Neuronal stem cell (in vitro differentiated cells): ENCODE measurements around the gene GRP.

Experiments used
- DNase-seq: peaks from one replicate; pipeline ENCODE4 v3.0.0-alpha.2; 2013; ENCODE audit warnings: low spot score
- H2AFZ ChIP-seq: one replicate; pipeline ENCODE4 v1.6.1; 2013; ENCODE audit warnings: mild to moderate bottlenecking, low read length, inconsistent platforms
- H2AK5ac ChIP-seq: 2 replicates; pipeline ENCODE4 v1.6.1; 2013; ENCODE audit warnings: low read depth, mild to moderate bottlenecking, inconsistent platforms, low read length, moderate library complexity, mixed read lengths
- H2BK120ac ChIP-seq: 2 replicates; pipeline ENCODE4 v1.6.1; 2013; ENCODE audit warnings: low read depth, mild to moderate bottlenecking, inconsistent platforms, low read length, moderate library complexity, mixed read lengths
- H2BK12ac ChIP-seq: one replicate; pipeline ENCODE4 v1.6.1; 2013; ENCODE audit warnings: low read length, inconsistent platforms
- H2BK15ac ChIP-seq: 2 replicates; pipeline ENCODE4 v1.6.1; 2013; ENCODE audit warnings: mild to moderate bottlenecking, low read length, inconsistent platforms, mixed read lengths
- H2BK5ac ChIP-seq: one replicate; pipeline ENCODE4 v1.6.1; 2013; ENCODE audit warnings: inconsistent platforms, mild to moderate bottlenecking, low read length, moderate library complexity
- H3K14ac ChIP-seq: one replicate; pipeline ENCODE4 v1.6.1; 2013; ENCODE audit warnings: low read length, inconsistent platforms
- H3K18ac ChIP-seq: 2 replicates; pipeline ENCODE4 v1.6.1; 2013; ENCODE audit warnings: low read length, inconsistent platforms
- H3K23ac ChIP-seq: 2 replicates; pipeline ENCODE4 v1.6.1; 2013; ENCODE audit warnings: low read depth, mild to moderate bottlenecking, mixed read lengths, low read length, inconsistent platforms; ENCODE audit not compliant: poor library complexity
- H3K27ac ChIP-seq: replicated peaks from 3 replicates; pipeline ENCODE4 v1.5.1; 2013; ENCODE audit warnings: low read length, inconsistent platforms
- H3K27me3 ChIP-seq, 3 experiments: 2 replicates each; pipeline ENCODE4 v1.6.1; 2013; ENCODE audit warnings: low read length in 3 of 3, mild to moderate bottlenecking in 2 of 3, inconsistent platforms in 1 of 3, low read depth in 1 of 3, mixed read lengths in 1 of 3, moderate library complexity in 1 of 3; ENCODE audit not compliant: control insufficient read depth in 3 of 3, insufficient read depth in 3 of 3
- H3K36me3 ChIP-seq, 2 donors: replicated peaks in 1 of 2; 2 replicates each; pipeline ENCODE4 v1.6.1; 2013; ENCODE audit warnings: low read length in 2 of 2; ENCODE audit not compliant: control insufficient read depth in 2 of 2, insufficient read depth in 2 of 2
- H3K4ac ChIP-seq: 2 replicates; pipeline ENCODE4 v1.6.1; 2013; ENCODE audit warnings: inconsistent platforms, mild to moderate bottlenecking, low read length, moderate library complexity
- H3K4me1 ChIP-seq, 2 donors: 1 replicate in 1 of 2; 2 replicates in 1 of 2; pipeline ENCODE4 v1.6.1; 2013; ENCODE audit warnings: low read length in 2 of 2, low read depth in 1 of 2; ENCODE audit not compliant: control insufficient read depth in 2 of 2, insufficient read depth in 1 of 2
- H3K4me2 ChIP-seq: one replicate; pipeline ENCODE4 v1.6.1; 2013; ENCODE audit warnings: mild to moderate bottlenecking, low read length, inconsistent platforms; ENCODE audit not compliant: insufficient read depth, poor library complexity, severe bottlenecking
- H3K4me3 ChIP-seq, 2 donors: 2 replicates each; pipeline ENCODE4 v1.5.1; 2013; ENCODE audit warnings: low read length in 2 of 2, mild to moderate bottlenecking in 2 of 2, inconsistent platforms in 1 of 2, moderate library complexity in 1 of 2
- H3K79me1 ChIP-seq: one replicate; pipeline ENCODE4 v1.6.1; 2013; ENCODE audit warnings: low read depth, mild to moderate bottlenecking, inconsistent platforms, low read length, moderate library complexity
- H3K9ac ChIP-seq: one replicate; pipeline ENCODE4 v1.6.1; 2013; ENCODE audit warnings: mild to moderate bottlenecking, low read depth, low read length, inconsistent platforms; ENCODE audit not compliant: poor library complexity
- H3K9me3 ChIP-seq, 2 donors: replicated peaks in 1 of 2; 2 replicates each; pipeline versions ENCODE3 to v1.6.1; 2013; ENCODE audit warnings: low read length in 2 of 2, mild to moderate bottlenecking in 2 of 2, inconsistent platforms in 1 of 2, low read depth in 1 of 2, mixed read lengths in 1 of 2, moderate library complexity in 1 of 2; ENCODE audit not compliant: control insufficient read depth in 2 of 2, insufficient read depth in 1 of 2
- H4K8ac ChIP-seq: one replicate; pipeline ENCODE4 v1.6.1; 2013; ENCODE audit warnings: low read depth, mild to moderate bottlenecking, inconsistent platforms, low read length, moderate library complexity
- H4K91ac ChIP-seq: one replicate; pipeline ENCODE4 v1.6.1; 2013; ENCODE audit warnings: low read length, low read depth, mild to moderate bottlenecking, inconsistent platforms; ENCODE audit not compliant: poor library complexity
- WGBS, 2 donors: extraction: QIAGEN DNeasy Blood & Tissue Kit; methylation state at CpG; one replicate each; pipeline ENCODE4 v1.1.7; 2013; ENCODE audit warnings: missing lambda C conversion rate in 2 of 2, mixed read lengths in 1 of 2; ENCODE audit not compliant: insufficient read length in 2 of 2, insufficient replicate concordance in 1 of 2; ENCODE audit errors: extremely low coverage in 2 of 2; 5-methylcytosine and 5-hydroxymethylcytosine counted together

Gene GRP

GRCh38 chr18:59278793-59279192 lies 58.8 kb downstream of the GRP start:
- Histone ChIP-seq H3K36me3 (no peaks in the 10 kb centered on the region), H3K27me3 (peaks cover 0 to 98% (median 0%) of the 10 kb centered on the region in 3 experiments), H3K18ac (no peak overlapping the region), H3K4me3 (no peak overlapping the region), H2AK5ac (no peak overlapping the region), H2BK12ac (no peak overlapping the region), H3K14ac (no peak overlapping the region), H4K91ac (no peak overlapping the region), H3K9ac (no peak overlapping the region), H2BK15ac (no peak overlapping the region), H3K27ac (no peak overlapping the region), H2BK120ac (no peak overlapping the region), H3K79me1 (no peaks in the 10 kb centered on the region), H3K4me1 (peaks cover 0 to 24% of the 10 kb centered on the region in 2 donors), H3K9me3 (no peaks in the 10 kb centered on the region), H3K23ac (no peak overlapping the region), H2BK5ac (no peak overlapping the region), H4K8ac (no peak overlapping the region), H2AFZ (no peak overlapping the region), H3K4ac (no peak overlapping the region), H3K4me2 (no peak overlapping the region)
- DNase-seq = no peak
- no CpG with 5 or more reads among the region's 5 CpGs for WGBS, 2 donors

GRCh38 chr18:59279193-59279592 lies 59.2 kb downstream of the GRP start:
- Histone ChIP-seq H2BK120ac (no peak overlapping the region), H3K18ac (no peak overlapping the region), H2BK5ac (no peak overlapping the region), H3K4me3 (no peak overlapping the region), H3K27ac (no peak overlapping the region), H3K4me1 (peaks cover 0 to 23% of the 10 kb centered on the region in 2 donors), H2BK12ac (no peak overlapping the region), H2AK5ac (no peak overlapping the region), H4K8ac (no peak overlapping the region), H3K79me1 (no peaks in the 10 kb centered on the region), H3K4ac (no peak overlapping the region), H3K4me2 (no peak overlapping the region), H2BK15ac (no peak overlapping the region), H4K91ac (no peak overlapping the region), H3K9ac (no peak overlapping the region), H3K27me3 (peaks cover 0 to 98% (median 0%) of the 10 kb centered on the region in 3 experiments), H2AFZ (no peak overlapping the region), H3K9me3 (no peaks in the 10 kb centered on the region), H3K14ac (no peak overlapping the region), H3K23ac (no peak overlapping the region), H3K36me3 (no peaks in the 10 kb centered on the region)
- DNase-seq = no peak
- WGBS, 2 donors = no CpG with 5 or more reads among the region's 3 CpGs

- no peak overlapping the region for H3K27ac ChIP-seq
- H2BK5ac ChIP-seq = no peak overlapping the region
- H2AFZ ChIP-seq = no peak overlapping the region
- no peak overlapping the region for H3K4me3 ChIP-seq
- WGBS, 2 donors = no CpG with 5 or more reads among the region's 1 CpG
- H3K9me3 ChIP-seq = no peaks in the 10 kb centered on the region
- no peak overlapping the region for H2BK120ac ChIP-seq
- no peak overlapping the region for H4K8ac ChIP-seq
- H3K9ac ChIP-seq = no peak overlapping the region
- no peak overlapping the region for H3K4ac ChIP-seq
- no peak overlapping the region for H4K91ac ChIP-seq
- no peak overlapping the region for H2AK5ac ChIP-seq
- H3K4me1 ChIP-seq = peaks cover 0 to 17% of the 10 kb centered on the region in 2 donors
- H3K23ac ChIP-seq = no peak overlapping the region
- H3K4me2 ChIP-seq = no peak overlapping the region
- peaks cover 0 to 98% (median 0%) of the 10 kb centered on the region in 3 experiments for H3K27me3 ChIP-seq
- H3K14ac ChIP-seq = no peak overlapping the region
- H2BK15ac ChIP-seq = no peak overlapping the region
- no peaks in the 10 kb centered on the region for H3K36me3 ChIP-seq
- no peaks in the 10 kb centered on the region for H3K79me1 ChIP-seq
- no peak for DNase-seq
- H3K18ac ChIP-seq = no peak overlapping the region
- no peak overlapping the region for H2BK12ac ChIP-seq
Observed at GRCh38 chr18:59279722-59280121, 59.8 kb downstream of the GRP start.
